Natural killer cell (primary cell): ENCODE measurements around the gene PFAS. TPM values are rescaled to one million over a fixed set of nuclear protein-coding genes. Genes with fewer than 3 reads are reported as not detected.
A peak's percentile ranks its signal among the peaks of the same experiment; 100 is the strongest.

ENCODE experiments used
- ATAC-seq, 3 donors: fragments of 150-1000 bp in 2 of 3; fragments of 200-7000 bp in 1 of 3; cut with Tn5 transposase; 1 replicate in 1 of 3; 2 replicates in 2 of 3; pipeline ENCODE4 v1.10.0; 2021; ENCODE audit warnings: mild to moderate bottlenecking in 2 of 3, moderate library complexity in 2 of 3
- DNase-seq, 2 donors: peaks; one replicate each; pipeline versions ENCODE4 v3.0.0 to v3.0.0-alpha.2; 2013 to 2021; ENCODE audit warnings: mixed read lengths in 1 of 2
- H3K27ac ChIP-seq: one replicate; pipeline ENCODE4 v1.5.1; 2013; ENCODE audit warnings: mild to moderate bottlenecking, low read length
- H3K27me3 ChIP-seq: one replicate; pipeline ENCODE4 v1.6.1; 2013; ENCODE audit warnings: low read length; ENCODE audit not compliant: control insufficient read depth, insufficient read depth
- H3K36me3 ChIP-seq: one replicate; pipeline ENCODE4 v1.6.1; 2013; ENCODE audit warnings: low read length; ENCODE audit not compliant: control insufficient read depth, insufficient read depth
- H3K4me1 ChIP-seq: one replicate; pipeline ENCODE4 v1.6.1; 2013; ENCODE audit warnings: low read length; ENCODE audit not compliant: control insufficient read depth, insufficient read depth
- H3K4me3 ChIP-seq: one replicate; pipeline ENCODE4 v1.5.1; 2013; ENCODE audit warnings: low read length
- H3K9me3 ChIP-seq: one replicate; pipeline ENCODE4 v1.6.1; 2013; ENCODE audit warnings: low read length; ENCODE audit not compliant: control insufficient read depth, insufficient read depth
- H3K27ac Mint-ChIP-seq, 2 donors: one replicate each; pipeline ENCODE4 v1.8.0; 2022; ENCODE audit warnings: mild to moderate bottlenecking in 2 of 2, mixed read lengths in 2 of 2, moderate library complexity in 1 of 2
- H3K27me3 Mint-ChIP-seq, 2 donors: one replicate each; pipeline ENCODE4 v1.8.0; 2022; ENCODE audit warnings: low read depth in 2 of 2, mixed read lengths in 2 of 2
- H3K36me3 Mint-ChIP-seq: one replicate; pipeline ENCODE4 v1.8.0; 2022; ENCODE audit warnings: mixed read lengths
- H3K4me1 Mint-ChIP-seq, 2 donors: one replicate each; pipeline ENCODE4 v1.8.0; 2022; ENCODE audit warnings: mixed read lengths in 2 of 2
- H3K4me3 Mint-ChIP-seq: one replicate; pipeline ENCODE4 v1.8.0; 2022; ENCODE audit warnings: mild to moderate bottlenecking, moderate library complexity, mixed read lengths
- H3K9me3 Mint-ChIP-seq, 2 donors: one replicate each; pipeline ENCODE4 v1.8.0; 2022; ENCODE audit warnings: mixed read lengths in 2 of 2
- CTCF ChIP-seq: fragments of 200-600 bp; IDR thresholded peaks from one replicate; pipeline ENCODE4 v1.8.0; 2022; ENCODE audit warnings: antibody characterized with exemption
- WGBS: methylation state at CpG from one replicate; pipeline ENCODE4 v1.1.7; 2013; ENCODE audit warnings: missing lambda C conversion rate; ENCODE audit not compliant: insufficient coverage; 5-methylcytosine and 5-hydroxymethylcytosine counted together
- intact Hi-C: fragments of 100-400 bp; cut with micrococcal nuclease; formaldehyde crosslinking; loops from one replicate; pipeline ENCODE4 v1.14.2; 2022
- total RNA-seq, 4 donors: library from RNA; stranded (reverse); fragments of 120-200 nt in 1 of 4; gene quantifications; one replicate each; pipeline versions ENCODE4 v1.2.3 to v1.2.4, GENCODE V29; 2013 to 2022

The PFAS gene
- total RNA-seq: 10 to 100 TPM; 23.6 to 30.0 (median 24.0) TPM
- total RNA-seq (2013): 20.0 TPM

- H3K27me3 ChIP-seq: no peaks in the 10 kb centered on the region
- intact Hi-C loops: loop anchor here (2.0 to 10.0 kb wide), 5 partner anchors 37 to 404 kb away; partner anchors contain the start of genes AURKB and RANGRF
- H3K4me1 ChIP-seq: peaks cover 37% of the 10 kb centered on the region
- ATAC-seq (peak; percentile 51 to 71 (median 63)), DNase-seq (peak; percentile 98 to 99)
- peaks cover 8% of the 10 kb centered on the region for H3K36me3 ChIP-seq
- no peaks in the 10 kb centered on the region for H3K27me3 Mint-ChIP-seq
- H3K27ac ChIP-seq: peak within 1 kb of the TSS; percentile 99
- peak within 1 kb of the TSS; percentile 74 for H3K4me3 ChIP-seq
- H3K4me1 Mint-ChIP-seq: peaks cover 33 to 51% of the 10 kb centered on the region in 2 donors
- no peaks in the 10 kb centered on the region for H3K9me3 ChIP-seq
- under 1% methylated on average over 58 of the region's 58 CpGs for WGBS
- no peak for TF ChIP-seq CTCF
- H3K9me3 Mint-ChIP-seq: no peaks in the 10 kb centered on the region
- peak within 1 kb of the TSS; percentile 94 for H3K4me3 Mint-ChIP-seq
- H3K36me3 Mint-ChIP-seq: no peaks in the 10 kb centered on the region
- H3K27ac Mint-ChIP-seq: peak within 1 kb of the TSS; percentile 92 to 97
These were observed at the start of gene PFAS for GRCh38 chr17:8248751-8249607. Gene PFAS (plus strand): TSS chr17:8249289. CDS start chr17:8253938, 4,649 bp downstream.

GRCh38 chr17:8204761-8205555 is 44.1 kb upstream of the PFAS start:
- no peak overlapping the region for H3K27ac Mint-ChIP-seq
- peaks cover 11% of the 10 kb centered on the region for H3K4me1 ChIP-seq
- H3K9me3 ChIP-seq: no peaks in the 10 kb centered on the region
- no peaks in the 10 kb centered on the region for H3K27me3 Mint-ChIP-seq
- no peak for DNase-seq
- H3K4me3 ChIP-seq: no peak overlapping the region
- no peaks in the 10 kb centered on the region for H3K9me3 Mint-ChIP-seq
- H3K36me3 ChIP-seq: no peaks in the 10 kb centered on the region
- no peaks in the 10 kb centered on the region for H3K36me3 Mint-ChIP-seq
- 93% methylated on average over 19 of the region's 19 CpGs for WGBS
- intact Hi-C loops: no loop called here
- H3K4me1 Mint-ChIP-seq: peaks cover 6 to 12% of the 10 kb centered on the region in 2 donors
- H3K27ac ChIP-seq: no peak overlapping the region
- no peaks in the 10 kb centered on the region for H3K27me3 ChIP-seq
- H3K4me3 Mint-ChIP-seq: no peak overlapping the region
- no peak for ATAC-seq
- TF ChIP-seq CTCF: no peak

GRCh38 chr17:8206536-8206935 is 42.6 kb upstream of the PFAS start:
- H3K36me3 ChIP-seq: no peaks in the 10 kb centered on the region
- no peak overlapping the region for H3K4me3 ChIP-seq
- intact Hi-C loops: no loop called here
- H3K9me3 ChIP-seq: no peaks in the 10 kb centered on the region
- Mint-ChIP-seq H3K4me1 (peaks cover 19 to 23% of the 10 kb centered on the region in 2 donors), H3K9me3 (no peaks in the 10 kb centered on the region), H3K27ac (no peak overlapping the region), H3K4me3 (no peak overlapping the region), H3K27me3 (no peaks in the 10 kb centered on the region), H3K36me3 (no peaks in the 10 kb centered on the region)
- TF ChIP-seq CTCF: no peak
- H3K27me3 ChIP-seq: no peaks in the 10 kb centered on the region
- no peak for DNase-seq
- 94% methylated on average over 12 of the region's 12 CpGs for WGBS
- H3K27ac ChIP-seq: no peak overlapping the region
- H3K4me1 ChIP-seq: peaks cover 16% of the 10 kb centered on the region
- no peak for ATAC-seq
